Measurements from ENCODE around the gene HYAL3.

The HYAL3 gene

DNA sequence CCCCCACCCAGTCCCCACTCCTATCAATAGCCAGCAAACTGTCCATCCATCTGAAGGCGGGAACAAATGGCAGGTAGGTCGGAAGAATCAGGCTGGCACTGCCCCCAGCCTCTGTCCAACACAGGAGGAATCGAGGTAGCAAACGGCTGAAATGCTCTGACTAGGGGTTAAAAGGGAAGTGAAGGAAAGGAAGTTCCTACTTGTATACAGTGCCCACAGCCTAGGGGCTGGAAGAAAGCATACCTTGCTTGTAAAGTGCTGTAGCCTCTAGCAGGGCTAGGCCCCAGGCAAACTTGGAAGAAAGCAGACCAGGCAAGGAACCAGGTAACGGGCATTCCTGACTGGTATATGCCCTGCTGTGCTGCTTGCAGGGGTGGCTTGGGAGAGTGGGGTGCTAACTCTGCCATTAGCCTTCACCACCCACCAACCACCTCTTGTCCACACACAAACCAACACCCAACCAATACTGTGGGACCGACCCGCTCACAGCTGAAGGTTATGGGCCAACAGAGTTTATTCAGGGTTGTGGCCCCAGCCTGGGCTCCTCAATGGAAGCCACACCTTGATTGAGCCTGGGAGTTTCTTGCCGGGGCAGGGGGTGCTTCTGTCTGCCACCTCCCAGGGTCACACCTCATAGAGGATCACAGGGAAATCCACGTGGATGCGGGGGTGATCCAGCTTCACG, 26.4 kb upstream of the HYAL3 start:
- ChIA-PET POLR2A (no interaction called here), CTCF (interaction anchor here (0.5 to 3.9 kb wide), 10 partner anchors 11 to 132 kb away, joined by 3 to 32 read pairs (median 6); partner anchors contain the start of genes HYAL3, NAA80 and RASSF1)
- no peak for DNase-seq (ENCODE audit: low read depth, low spot score)
- H3K4me3 ChIP-seq (ENCODE audit: low read depth, low read length) = no peak overlapping the region
- TF ChIP-seq CTCF (IDR thresholded peaks at IDR 0.05; ENCODE audit: insufficient read depth, low read length, missing control alignments) = no peak

GRCh38 chr3:50325113-50325480, 25.9 kb upstream of the HYAL3 start:
- no peak overlapping the region for H3K4me3 ChIP-seq (ENCODE audit: low read depth, low read length)
- ChIA-PET CTCF (interaction anchor here (0.6 to 3.5 kb wide), 12 partner anchors 11 to 136 kb away, joined by 3 to 37 read pairs (median 8); partner anchors contain the start of genes HYAL3, NAA80 and RASSF1), POLR2A (no interaction called here)
- TF ChIP-seq CTCF (IDR thresholded peaks at IDR 0.05; ENCODE audit: insufficient read depth, low read length, missing control alignments) = no peak
- no peak for DNase-seq (ENCODE audit: low read depth, low spot score)

DNA sequence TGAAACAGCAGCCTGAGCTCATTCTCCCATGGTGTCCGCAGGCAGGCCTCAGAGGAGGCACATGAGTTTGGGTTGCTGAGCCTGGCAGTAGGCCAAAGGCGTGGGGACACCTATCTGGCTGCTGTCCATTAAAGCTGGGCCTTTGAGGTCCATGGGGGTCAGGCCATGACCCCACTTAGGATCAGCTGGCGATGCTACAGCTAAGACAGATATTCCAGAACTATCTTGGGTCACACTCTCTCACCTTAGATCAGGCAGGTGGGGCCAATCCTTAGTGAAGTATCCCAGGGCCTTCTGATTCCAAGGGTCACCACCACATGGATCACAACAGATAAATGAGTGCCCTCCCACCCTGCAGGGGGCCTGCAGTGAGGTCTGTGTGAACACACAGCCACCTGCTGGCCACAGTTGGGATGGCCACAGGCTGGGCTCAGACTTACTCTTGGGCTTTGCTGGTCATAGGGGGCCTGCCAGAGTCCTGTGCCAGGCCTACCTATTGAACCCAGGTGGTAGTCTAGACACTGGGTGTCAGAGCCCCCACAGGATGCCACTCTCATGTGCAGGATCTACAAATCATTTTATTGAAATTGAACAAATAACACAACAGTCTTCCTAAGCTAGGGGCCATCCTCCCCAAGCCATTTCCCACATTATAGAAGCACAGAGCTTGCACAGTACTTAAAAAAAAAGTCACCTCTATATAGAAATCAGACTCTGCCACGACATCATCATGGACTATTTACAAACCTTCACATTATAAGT, 25.3 kb upstream of the HYAL3 start:
- no peak overlapping the region for H3K4me3 ChIP-seq (ENCODE audit: low read depth, low read length)
- CTCF ChIA-PET = interaction anchor here (0.6 to 3.5 kb wide), 18 partner anchors 9 to 135 kb away, joined by 3 to 37 read pairs (median 6); partner anchors contain the start of genes HYAL3, NAA80 and RASSF1
- DNase-seq (ENCODE audit: low read depth, low spot score) = no peak
- peak; percentile 93 for TF ChIP-seq CTCF (IDR thresholded peaks at IDR 0.05; ENCODE audit: insufficient read depth, low read length, missing control alignments)
- POLR2A ChIA-PET = interaction anchor here (1.0 kb wide), 2 partner anchors 12 to 98 kb away, joined by 3 read pairs; no protein-coding TSS in a partner anchor

DNA sequence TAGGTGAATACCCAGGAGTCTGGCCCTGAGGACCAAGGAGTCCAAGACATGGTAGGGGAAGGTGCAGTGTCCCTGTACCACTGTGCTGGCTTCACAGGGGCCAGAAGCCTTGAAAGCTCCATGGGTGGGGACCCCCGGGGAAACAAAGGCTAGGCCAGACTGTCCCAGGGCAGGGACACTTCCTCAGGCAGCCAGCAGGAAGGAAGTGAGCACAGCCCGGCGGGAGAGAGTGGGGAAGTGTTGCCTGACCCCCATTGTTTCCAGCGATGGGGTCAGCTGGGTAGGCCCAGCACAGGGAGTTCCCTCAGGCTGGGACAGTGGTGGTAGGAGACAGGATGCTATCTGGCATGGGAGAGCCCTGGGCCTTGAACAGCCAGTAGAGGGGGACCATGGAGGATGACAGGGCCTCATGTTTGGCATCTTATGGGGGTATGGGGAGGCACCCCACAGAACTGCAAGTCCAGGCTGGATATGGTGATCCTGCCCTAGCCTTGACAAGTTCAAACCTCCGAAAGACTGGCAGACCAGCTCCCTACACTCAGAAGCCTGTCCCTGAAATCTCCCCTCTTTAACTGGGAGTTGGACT, 24.5 kb upstream of the HYAL3 start:
- DNase-seq (ENCODE audit: low read depth, low spot score) = no peak
- no peak for TF ChIP-seq CTCF (IDR thresholded peaks at IDR 0.05; ENCODE audit: insufficient read depth, low read length, missing control alignments)
- POLR2A ChIA-PET = interaction anchor here (1.0 kb wide), 2 partner anchors 13 to 97 kb away, joined by 3 read pairs; no protein-coding TSS in a partner anchor
- CTCF ChIA-PET = interaction anchor here (0.7 to 3.5 kb wide), 20 partner anchors 9 to 134 kb away, joined by 3 to 37 read pairs (median 7); partner anchors contain the start of genes HYAL3, NAA80 and RASSF1
- H3K4me3 ChIP-seq (ENCODE audit: low read depth, low read length) = no peak overlapping the region

DNA sequence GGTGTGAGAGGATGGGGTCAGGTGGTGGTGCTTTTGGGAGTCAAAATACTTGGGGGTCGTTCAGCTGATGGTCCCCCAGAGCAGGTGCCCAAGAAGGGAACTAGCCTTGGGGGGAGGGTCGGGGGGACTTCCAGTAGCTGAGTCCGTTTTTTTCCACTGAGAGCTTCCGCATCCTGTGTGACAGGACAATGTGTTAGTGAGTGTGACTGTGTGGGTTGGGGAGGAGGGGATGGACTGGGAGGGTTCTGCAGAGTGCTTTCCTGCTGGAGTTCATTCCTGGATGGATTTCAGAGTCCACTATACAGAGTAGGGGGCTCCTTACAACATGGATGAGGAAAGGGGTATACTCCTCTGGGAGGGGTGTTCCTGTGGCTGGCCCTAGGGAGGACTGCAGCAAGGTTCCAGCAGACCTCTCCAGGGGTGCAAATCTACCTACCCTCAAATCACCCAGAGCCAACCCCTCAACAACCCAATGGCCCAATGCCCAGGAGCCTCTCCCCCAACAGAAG, 23.9 kb upstream of the HYAL3 start:
- no peak for TF ChIP-seq CTCF (IDR thresholded peaks at IDR 0.05; ENCODE audit: insufficient read depth, low read length, missing control alignments)
- ChIA-PET POLR2A (no interaction called here), CTCF (interaction anchor here (1.1 to 3.5 kb wide), 13 partner anchors 9 to 130 kb away, joined by 3 to 37 read pairs (median 9); partner anchors contain the start of genes HYAL3, NAA80 and RASSF1)
- DNase-seq (ENCODE audit: low read depth, low spot score) = no peak
- no peak overlapping the region for H3K4me3 ChIP-seq (ENCODE audit: low read depth, low read length)
